Measurements from ENCODE around the gene ADGRE2.
"Not testable (repeated sequence)": the region's sequence is repeated elsewhere in the genome, so short reads cannot be mapped to it uniquely, and the experiment has no call there.

ADGRE2 gene

GRCh38 chr19:14778110-14778845, at the start of gene ADGRE2:
ADGRE2 (minus strand) TSS chr19:14778560; CDS start chr19:14776756, 1,804 bp downstream.
- DNase-seq, result not testable (repeated sequence)

GRCh38 chr19:14826006-14826405, 47.6 kb upstream of the ADGRE2 start:
- no peak for DNase-seq

DNA sequence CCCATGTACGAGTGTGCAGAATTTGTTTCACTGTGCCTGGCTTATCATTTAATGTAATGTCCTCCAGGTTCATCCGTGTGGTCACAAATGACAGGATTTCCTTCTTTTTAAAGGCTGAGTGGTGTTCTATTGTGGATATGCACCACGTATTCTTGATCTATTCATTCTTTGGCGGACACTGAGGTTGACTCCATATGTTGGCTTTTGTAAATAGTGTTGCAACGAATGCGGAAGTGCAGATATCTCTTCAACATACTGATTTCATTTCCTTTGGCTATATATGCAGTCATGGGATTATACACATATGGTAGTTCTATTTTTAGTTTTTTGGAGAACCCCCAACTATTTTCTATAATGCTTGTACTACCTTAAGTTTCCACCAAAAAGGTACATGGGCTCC, 43.6 kb upstream of the ADGRE2 start:
- no peak for DNase-seq

GRCh38 chr19:14818588-14818987, 40.2 kb upstream of the ADGRE2 start:
- no peak for DNase-seq

GRCh38 chr19:14817052-14817451, 38.7 kb upstream of the ADGRE2 start:
- DNase-seq, result no peak

DNA sequence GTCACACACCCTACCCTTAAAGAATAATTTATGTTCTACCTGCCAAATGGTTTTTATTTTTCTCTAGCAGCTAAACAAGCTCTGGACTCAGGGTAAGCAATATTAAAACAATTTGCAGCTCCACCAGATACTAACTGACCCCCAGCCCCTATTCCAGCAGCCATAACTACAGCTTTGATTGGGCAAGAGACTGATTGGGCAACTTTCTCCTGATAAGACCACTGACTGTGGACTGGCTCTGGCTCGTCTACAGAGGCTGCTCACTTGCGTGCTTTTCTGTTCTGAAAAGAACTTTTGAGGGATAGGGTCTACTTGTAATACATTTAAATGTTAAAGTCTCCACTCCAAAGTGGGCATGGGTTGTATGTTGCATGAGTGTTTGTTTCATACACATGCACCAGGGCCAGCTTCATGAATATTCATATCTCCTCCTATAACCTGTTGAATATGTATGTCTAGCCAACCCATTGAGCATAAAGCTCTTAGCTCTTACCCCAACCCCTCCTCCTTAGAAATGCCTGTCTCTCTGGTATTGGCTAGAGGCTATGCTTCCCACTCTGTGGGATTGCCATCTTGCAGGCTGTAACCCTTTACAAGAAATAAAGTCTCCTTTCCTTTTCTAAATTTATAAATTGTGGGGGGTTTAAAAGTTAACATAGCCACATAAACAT, 36.8 kb upstream of the ADGRE2 start:
- DNase-seq, result no peak

GRCh38 chr19:14809272-14810057, 31.1 kb upstream of the ADGRE2 start:
- no peak for DNase-seq

GRCh38 chr19:14804765-14805164, 26.4 kb upstream of the ADGRE2 start:
- DNase-seq, result no peak

- no peak for DNase-seq
Observed at GRCh38 chr19:14798760-14799159, 20.4 kb upstream of the ADGRE2 start.

- DNase-seq, result no peak
Observed at GRCh38 chr19:14796021-14796420, 17.7 kb upstream of the ADGRE2 start.

GRCh38 chr19:14795078-14795721, 16.8 kb upstream of the ADGRE2 start:
- no peak for DNase-seq

GRCh38 chr19:14792250-14792649, 13.9 kb upstream of the ADGRE2 start:
- DNase-seq, result not testable (repeated sequence)

DNA sequence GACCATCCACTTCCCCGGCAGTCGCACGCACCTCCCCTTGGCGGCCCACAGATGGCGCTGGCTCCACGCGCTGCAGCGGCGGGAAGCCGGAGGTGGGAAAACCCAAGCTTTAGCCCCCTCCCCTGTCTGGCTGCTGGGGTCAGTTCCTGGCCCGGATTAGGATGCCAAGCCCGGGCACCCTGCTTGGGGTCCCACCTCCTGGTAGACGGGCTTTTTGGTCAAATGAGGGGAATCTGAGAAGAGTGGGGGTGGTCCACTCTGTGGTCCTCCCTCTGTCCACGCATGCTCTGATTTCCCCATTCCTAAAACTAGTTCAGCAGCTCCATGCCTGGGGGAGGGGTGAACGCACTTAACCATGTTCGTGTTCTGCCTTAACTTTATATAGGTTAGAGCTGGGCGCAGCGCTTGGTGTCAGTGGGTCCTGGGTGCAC, 8.1 kb upstream of the ADGRE2 start:
- no peak for DNase-seq

- not testable (repeated sequence) for DNase-seq
Observed at GRCh38 chr19:14785102-14785793, 6.9 kb upstream of the ADGRE2 start.

GRCh38 chr19:14784730-14785101, 6.4 kb upstream of the ADGRE2 start:
- DNase-seq, result not testable (repeated sequence)

- DNase-seq, result not testable (repeated sequence)
Observed at GRCh38 chr19:14783410-14783998, 5.1 kb upstream of the ADGRE2 start.

DNA sequence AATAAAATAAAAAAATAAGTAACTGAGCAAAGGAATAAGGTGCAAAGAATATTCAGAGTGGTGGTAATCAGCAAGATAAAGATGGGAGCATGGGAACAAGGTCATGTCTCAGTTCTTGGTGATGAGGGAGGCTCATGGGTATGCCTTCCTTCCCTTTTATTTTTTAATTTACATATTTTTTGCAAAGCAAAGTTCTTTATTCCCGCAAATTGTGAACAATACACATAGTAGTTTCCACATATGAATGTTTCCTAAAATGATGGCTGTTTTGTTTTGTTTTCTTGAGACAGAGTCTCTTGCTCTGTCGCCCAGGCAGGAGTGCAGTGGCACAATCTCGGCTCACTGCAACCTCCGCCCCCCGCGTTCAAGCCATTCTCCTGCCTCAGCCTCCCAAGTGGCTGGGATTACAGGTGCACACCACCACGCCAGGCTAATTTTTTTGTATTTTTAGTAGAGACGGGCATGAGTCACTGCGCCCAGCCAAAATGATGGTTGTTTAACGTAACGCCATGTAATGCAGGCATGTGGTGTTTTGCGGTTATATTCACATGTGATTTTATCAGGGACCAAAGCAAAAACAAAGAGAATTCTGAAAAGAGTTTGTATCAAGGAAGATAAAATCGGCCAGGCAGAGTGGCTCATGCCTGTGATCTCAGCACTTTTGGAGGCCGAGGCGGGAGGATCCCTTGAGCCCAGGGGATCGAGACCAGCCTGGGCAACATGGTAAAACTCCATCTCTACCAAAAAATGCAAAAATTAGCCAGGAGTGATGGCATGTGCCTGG, 4.5 kb upstream of the ADGRE2 start:
- DNase-seq, result no peak

- DNase-seq, result not testable (repeated sequence)
Observed at GRCh38 chr19:14781713-14782536, 3.6 kb upstream of the ADGRE2 start.

GRCh38 chr19:14780622-14781225, 2.4 kb upstream of the ADGRE2 start:
- not testable (repeated sequence) for DNase-seq

- DNase-seq, result no peak
Observed at GRCh38 chr19:14779151-14779550, 791 bp upstream of the ADGRE2 start.

Data from activated CD4-positive, alpha-beta T cell treated with anti-CD3 and anti-CD28 coated beads for 4 hours (primary cell).